ENCODE measurements around the gene CELSR2. TPM values are rescaled to one million over a fixed set of nuclear protein-coding genes. Genes with fewer than 3 reads are reported as not detected.
A peak's percentile ranks its signal among the peaks of the same experiment; 100 is the strongest.

Gene CELSR2
- total RNA-seq, 1 experiment from 2014 or later: 17.1 TPM

DNA sequence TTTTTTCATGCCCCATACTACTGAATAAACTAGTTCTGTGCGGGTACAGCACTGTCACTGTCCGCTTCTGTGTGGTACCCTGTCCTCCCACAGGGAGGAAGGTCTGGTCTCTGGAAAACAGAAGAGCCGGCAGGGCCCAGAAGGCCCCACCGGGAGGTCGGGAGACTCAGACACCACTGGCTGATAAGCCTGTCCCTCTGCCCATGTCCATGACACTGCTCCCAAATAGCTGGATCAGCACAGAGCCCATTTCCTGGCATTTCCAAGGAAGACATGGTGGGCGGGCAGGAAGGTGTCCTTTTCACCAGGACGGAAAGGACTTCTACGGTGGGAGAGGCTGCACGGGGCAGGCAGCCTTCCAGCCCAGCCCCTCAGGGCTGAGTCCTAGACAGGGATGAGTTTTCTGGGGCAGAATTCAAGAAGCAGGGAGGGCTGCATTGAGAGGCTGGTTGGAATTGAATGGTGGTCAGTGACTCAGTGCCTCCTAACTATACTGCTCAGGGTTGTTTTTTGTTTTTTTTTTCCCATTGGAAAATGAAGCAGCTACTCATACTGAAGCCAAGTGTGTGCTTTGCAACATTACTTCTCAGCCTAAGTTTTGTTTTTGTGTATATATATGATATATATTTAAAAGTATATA lies 26.5 kb downstream of the CELSR2 start (continued):
- TF ChIP-seq, protein P1, sequence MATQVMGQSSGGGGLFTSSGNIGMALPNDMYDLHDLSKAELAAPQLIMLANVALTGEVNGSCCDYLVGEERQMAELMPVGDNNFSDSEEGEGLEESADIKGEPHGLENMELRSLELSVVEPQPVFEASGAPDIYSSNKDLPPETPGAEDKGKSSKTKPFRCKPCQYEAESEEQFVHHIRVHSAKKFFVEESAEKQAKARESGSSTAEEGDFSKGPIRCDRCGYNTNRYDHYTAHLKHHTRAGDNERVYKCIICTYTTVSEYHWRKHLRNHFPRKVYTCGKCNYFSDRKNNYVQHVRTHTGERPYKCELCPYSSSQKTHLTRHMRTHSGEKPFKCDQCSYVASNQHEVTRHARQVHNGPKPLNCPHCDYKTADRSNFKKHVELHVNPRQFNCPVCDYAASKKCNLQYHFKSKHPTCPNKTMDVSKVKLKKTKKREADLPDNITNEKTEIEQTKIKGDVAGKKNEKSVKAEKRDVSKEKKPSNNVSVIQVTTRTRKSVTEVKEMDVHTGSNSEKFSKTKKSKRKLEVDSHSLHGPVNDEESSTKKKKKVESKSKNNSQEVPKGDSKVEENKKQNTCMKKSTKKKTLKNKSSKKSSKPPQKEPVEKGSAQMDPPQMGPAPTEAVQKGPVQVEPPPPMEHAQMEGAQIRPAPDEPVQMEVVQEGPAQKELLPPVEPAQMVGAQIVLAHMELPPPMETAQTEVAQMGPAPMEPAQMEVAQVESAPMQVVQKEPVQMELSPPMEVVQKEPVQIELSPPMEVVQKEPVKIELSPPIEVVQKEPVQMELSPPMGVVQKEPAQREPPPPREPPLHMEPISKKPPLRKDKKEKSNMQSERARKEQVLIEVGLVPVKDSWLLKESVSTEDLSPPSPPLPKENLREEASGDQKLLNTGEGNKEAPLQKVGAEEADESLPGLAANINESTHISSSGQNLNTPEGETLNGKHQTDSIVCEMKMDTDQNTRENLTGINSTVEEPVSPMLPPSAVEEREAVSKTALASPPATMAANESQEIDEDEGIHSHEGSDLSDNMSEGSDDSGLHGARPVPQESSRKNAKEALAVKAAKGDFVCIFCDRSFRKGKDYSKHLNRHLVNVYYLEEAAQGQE (IDR thresholded peaks at IDR 0.05; ENCODE audit: low read depth): no peak

DNA sequence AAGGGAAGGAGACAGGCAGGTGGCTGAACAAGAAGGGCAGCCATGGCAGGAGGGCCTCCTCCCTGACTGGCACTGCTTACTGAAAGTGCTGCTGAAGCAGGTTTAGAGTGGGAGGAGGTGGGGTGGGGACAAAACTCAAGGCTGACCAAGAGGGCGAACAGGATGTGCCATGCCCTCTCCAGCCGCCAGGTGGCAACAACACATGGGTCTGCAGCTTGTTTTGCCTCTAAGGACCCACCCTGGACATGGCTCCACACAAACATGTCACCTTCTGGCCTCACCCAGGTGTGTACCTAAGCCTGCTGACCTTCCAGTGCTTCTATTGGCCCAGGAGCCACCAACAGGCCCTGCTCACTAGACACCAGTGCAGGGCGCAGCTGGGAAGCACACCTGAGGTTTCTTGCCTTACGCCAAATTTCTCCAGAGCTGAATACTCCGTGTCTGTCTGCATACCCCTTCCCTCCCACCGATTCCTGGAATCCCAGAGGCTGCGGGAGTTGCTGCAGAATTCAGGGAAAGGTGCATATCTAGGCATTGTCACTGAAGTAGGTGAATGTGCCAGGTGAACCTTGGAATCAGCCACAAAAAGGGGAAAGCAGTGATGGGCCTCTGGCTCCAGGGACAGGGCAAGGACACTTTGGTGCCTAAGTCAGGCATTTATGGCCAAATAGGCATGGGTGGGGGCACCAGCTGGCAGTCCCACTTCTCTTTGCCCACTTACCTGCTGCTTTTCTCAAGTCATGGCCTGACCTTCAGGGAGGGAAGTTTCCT lies 28.3 kb downstream of the CELSR2 start:
- ATAC-seq: peak; percentile 80
- Histone ChIP-seq H3K27ac (ENCODE audit: low read depth, low read length) (peak overlapping the region; percentile 24; the same call in 1 of the 2 replicates), H3K9me3 (ENCODE audit: control insufficient read depth in 1 of 2, insufficient read depth in 1 of 2, low read depth in 1 of 2, low read length in 2 of 2) (no peaks in the 10 kb centered on the region), H3K27me3 (ENCODE audit: insufficient read depth, low read length) (no peaks in the 10 kb centered on the region), H3K4me1 (ENCODE audit: control insufficient read depth in 1 of 2, insufficient read depth in 2 of 2, low read length in 2 of 2) (peaks cover 38 to 53% of the 10 kb centered on the region in 2 experiments), H3K36me3 (ENCODE audit: control insufficient read depth in 1 of 2, insufficient read depth in 2 of 2, low read length in 2 of 2) (peaks cover 8 to 23% of the 10 kb centered on the region in 2 experiments; a peak in 2 of 4 replicates), H3K4me2 (ENCODE audit: low read length) (peak overlapping the region; percentile 33; the same call in 1 of the 2 replicates), H3K9ac (ENCODE audit: low read length) (no peak overlapping the region), H2AFZ (ENCODE audit: low read depth, low read length, poor library complexity, severe bottlenecking) (no peak overlapping the region), H3K9me2 (ENCODE audit: insufficient read depth) (no peaks in the 10 kb centered on the region), H3K79me2 (ENCODE audit: insufficient read depth, low read length) (peaks cover 15% of the 10 kb centered on the region; the same call in 1 of the 2 replicates), H4K20me1 (ENCODE audit: insufficient read depth) (no peaks in the 10 kb centered on the region), H3K4me3 (replicated peaks in 1 of 2; ENCODE audit: low read depth in 1 of 2, low read length in 2 of 2) (no peak overlapping the region)
- BruUV-seq (replicated peaks): no TSS peak
- intact Hi-C loops (cut with micrococcal nuclease): loop anchor here (2.0 kb wide), 2 partner anchors 121 to 255 kb away; no protein-coding TSS in a partner anchor
- CTCF ChIA-PET: interaction anchor here (0.8 to 5.0 kb wide), 7 partner anchors 76 to 268 kb away, joined by 3 to 95 read pairs (median 3); partner anchors contain the start of gene SORT1
- POLR2A ChIA-PET: interaction anchor here (1.0 kb wide), 1 partner anchor 121 kb away, joined by 4 read pairs; the partner anchor contains the start of gene SORT1
- TF ChIP-seq, protein P2, sequence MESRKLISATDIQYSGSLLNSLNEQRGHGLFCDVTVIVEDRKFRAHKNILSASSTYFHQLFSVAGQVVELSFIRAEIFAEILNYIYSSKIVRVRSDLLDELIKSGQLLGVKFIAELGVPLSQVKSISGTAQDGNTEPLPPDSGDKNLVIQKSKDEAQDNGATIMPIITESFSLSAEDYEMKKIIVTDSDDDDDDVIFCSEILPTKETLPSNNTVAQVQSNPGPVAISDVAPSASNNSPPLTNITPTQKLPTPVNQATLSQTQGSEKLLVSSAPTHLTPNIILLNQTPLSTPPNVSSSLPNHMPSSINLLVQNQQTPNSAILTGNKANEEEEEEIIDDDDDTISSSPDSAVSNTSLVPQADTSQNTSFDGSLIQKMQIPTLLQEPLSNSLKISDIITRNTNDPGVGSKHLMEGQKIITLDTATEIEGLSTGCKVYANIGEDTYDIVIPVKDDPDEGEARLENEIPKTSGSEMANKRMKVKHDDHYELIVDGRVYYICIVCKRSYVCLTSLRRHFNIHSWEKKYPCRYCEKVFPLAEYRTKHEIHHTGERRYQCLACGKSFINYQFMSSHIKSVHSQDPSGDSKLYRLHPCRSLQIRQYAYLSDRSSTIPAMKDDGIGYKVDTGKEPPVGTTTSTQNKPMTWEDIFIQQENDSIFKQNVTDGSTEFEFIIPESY (IDR thresholded peaks at IDR 0.05; ENCODE audit: extremely low read depth, insufficient replicate concordance, low read length): no peak
- TF ChIP-seq SIN3A (IDR thresholded peaks at IDR 0.05; ENCODE audit: low read depth) (no peak), JUND (IDR thresholded peaks at IDR 0.05) (no peak), RAD21 (IDR thresholded peaks at IDR 0.05; ENCODE audit: low read depth) (peak; percentile 82), EGR1 (IDR thresholded peaks at IDR 0.05; ENCODE audit: low read depth) (no peak), POLR2AphosphoS5 (IDR thresholded peaks at IDR 0.05; ENCODE audit: low read depth, low read length) (peak; percentile 49), CBX3 (IDR thresholded peaks at IDR 0.05; ENCODE audit: low read depth) (no peak), YY1 (IDR thresholded peaks at IDR 0.05; ENCODE audit: extremely low read depth, insufficient replicate concordance, low read depth, low read length) (peak; percentile 39)
- TF ChIP-seq, protein P3, sequence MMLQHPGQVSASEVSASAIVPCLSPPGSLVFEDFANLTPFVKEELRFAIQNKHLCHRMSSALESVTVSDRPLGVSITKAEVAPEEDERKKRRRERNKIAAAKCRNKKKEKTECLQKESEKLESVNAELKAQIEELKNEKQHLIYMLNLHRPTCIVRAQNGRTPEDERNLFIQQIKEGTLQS (IDR thresholded peaks at IDR 0.05): no peak
- TF ChIP-seq, protein P4, sequence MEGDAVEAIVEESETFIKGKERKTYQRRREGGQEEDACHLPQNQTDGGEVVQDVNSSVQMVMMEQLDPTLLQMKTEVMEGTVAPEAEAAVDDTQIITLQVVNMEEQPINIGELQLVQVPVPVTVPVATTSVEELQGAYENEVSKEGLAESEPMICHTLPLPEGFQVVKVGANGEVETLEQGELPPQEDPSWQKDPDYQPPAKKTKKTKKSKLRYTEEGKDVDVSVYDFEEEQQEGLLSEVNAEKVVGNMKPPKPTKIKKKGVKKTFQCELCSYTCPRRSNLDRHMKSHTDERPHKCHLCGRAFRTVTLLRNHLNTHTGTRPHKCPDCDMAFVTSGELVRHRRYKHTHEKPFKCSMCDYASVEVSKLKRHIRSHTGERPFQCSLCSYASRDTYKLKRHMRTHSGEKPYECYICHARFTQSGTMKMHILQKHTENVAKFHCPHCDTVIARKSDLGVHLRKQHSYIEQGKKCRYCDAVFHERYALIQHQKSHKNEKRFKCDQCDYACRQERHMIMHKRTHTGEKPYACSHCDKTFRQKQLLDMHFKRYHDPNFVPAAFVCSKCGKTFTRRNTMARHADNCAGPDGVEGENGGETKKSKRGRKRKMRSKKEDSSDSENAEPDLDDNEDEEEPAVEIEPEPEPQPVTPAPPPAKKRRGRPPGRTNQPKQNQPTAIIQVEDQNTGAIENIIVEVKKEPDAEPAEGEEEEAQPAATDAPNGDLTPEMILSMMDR (IDR thresholded peaks at IDR 0.05 in 2 of 3, conservative IDR thresholded peaks at IDR 0.05 in 1 of 3; ENCODE audit: borderline replicate concordance in 1 of 3, insufficient read depth in 1 of 3, low read depth in 2 of 3, low read length in 2 of 3): peak; percentile 77 to 93 (median 88)
- RAD21 ChIA-PET (ENCODE audit: low non-redundant PET in 1 of 2, low total read pairs in 2 of 2, uncharacterized antibody in 2 of 2, unreplicated experiment in 2 of 2): interaction anchor here (0.7 to 1.3 kb wide), 3 partner anchors 120 to 121 kb away, joined by 3 to 5 read pairs (median 4); partner anchors contain the start of gene SORT1 (in 1 of the 2)
- peak; percentile 69 for DNase-seq (ENCODE audit: low read depth, low spot score)
